ENCODE results near the gene RNASEH2B. TPM values are rescaled to one million over a fixed set of nuclear protein-coding genes. Genes with fewer than 3 reads are reported as not detected.

RNASEH2B gene
- total and polyA plus RNA-seq, 2 of the 8 experiments (the other 6 are each of a cell fraction or from before 2014, with no cell fraction given) = 19.3 to 43.9 TPM

- Histone ChIP-seq H3K4ac (replicated peaks; ENCODE audit: insufficient read length, low read depth, low read length) (no peak overlapping the region), H3K23ac (ENCODE audit: insufficient read length) (no peak overlapping the region), H3K9me3 (ENCODE audit: insufficient read depth in 2 of 2, low read depth in 1 of 2, low read length in 1 of 2) (no peaks in the 10 kb centered on the region), H2AFZ (ENCODE audit: low read length) (no peak overlapping the region), H3K4me3 (ENCODE audit: extremely low read depth in 1 of 4, insufficient read depth in 2 of 4, low read depth in 3 of 4, low read length in 4 of 4) (no peak overlapping the region), H3K14ac (ENCODE audit: insufficient read length) (no peak overlapping the region), H3K27ac (ENCODE audit: low read depth, low read length) (no peak overlapping the region), H2BK15ac (ENCODE audit: low read length) (no peak overlapping the region), H2BK5ac (ENCODE audit: low read depth, low read length) (no peak overlapping the region), H4K20me1 (replicated peaks in 1 of 2; ENCODE audit: control insufficient read depth in 1 of 2, insufficient read depth in 2 of 2, low read length in 2 of 2) (no peaks in the 10 kb centered on the region), H3K9ac (replicated peaks in 1 of 4; ENCODE audit: extremely low read depth in 1 of 4, low read depth in 3 of 4, low read length in 3 of 4) (no peak overlapping the region), H4K91ac (replicated peaks; ENCODE audit: insufficient read length, low read length) (no peak overlapping the region), H3K4me1 (replicated peaks in 1 of 4; ENCODE audit: control insufficient read depth in 3 of 4, insufficient read depth in 4 of 4, low read length in 3 of 4) (peaks cover 8 to 21% (median 15%) of the 10 kb centered on the region in 4 experiments; a peak in 6 of 7 replicates), H3K36me3 (ENCODE audit: control insufficient read depth in 2 of 4, insufficient read depth in 4 of 4, low read length in 3 of 4) (no peaks in the 10 kb centered on the region), H3K18ac (ENCODE audit: extremely low read depth, low read length) (no peak overlapping the region), H3K4me2 (ENCODE audit: insufficient read depth in 1 of 2, low read depth in 2 of 2, low read length in 2 of 2) (no peak overlapping the region), H2BK20ac (ENCODE audit: low read length) (no peak overlapping the region), H3K79me2 (ENCODE audit: control insufficient read depth in 1 of 2, insufficient read depth in 2 of 2, low read length in 2 of 2) (peaks cover 0 to 74% of the 10 kb centered on the region in 2 experiments; a peak in 3 of 4 replicates), H3K79me1 (ENCODE audit: low read depth, low read length) (peaks cover 5% of the 10 kb centered on the region), H3K27me3 (replicated peaks in 1 of 4; ENCODE audit: control insufficient read depth in 3 of 4, extremely low read depth in 1 of 4, insufficient read depth in 3 of 4, low read length in 3 of 4) (no peaks in the 10 kb centered on the region), H3K56ac (replicated peaks; ENCODE audit: insufficient read length, low read depth, low read length) (no peak overlapping the region), H3K23me2 (ENCODE audit: low read depth, low read length) (peaks cover 9% of the 10 kb centered on the region; the same call in 1 of the 2 replicates), H2BK120ac (replicated peaks; ENCODE audit: low read depth, low read length) (no peak overlapping the region), H4K5ac (ENCODE audit: insufficient read length, low read depth, low read length) (no peak overlapping the region), H2AK5ac (ENCODE audit: low read depth, low read length) (no peak overlapping the region), H4K8ac (ENCODE audit: extremely low read depth, insufficient read depth, low read length) (no peak overlapping the region), H2BK12ac (ENCODE audit: low read depth, low read length) (no peak overlapping the region)
- WGBS, 2 experiments (ENCODE audit: extremely low coverage in 1 of 2, insufficient coverage in 1 of 2, insufficient read length in 1 of 2, insufficient replicate concordance in 2 of 2, low coverage in 1 of 2, low lambda C conversion rate in 2 of 2, missing lambda C conversion rate in 1 of 2) = 91% methylated on average over 9 of the region's 9 CpGs; no CpG with 5 or more reads in 1 of the 2 experiments
- ChIA-PET CTCF (ENCODE audit: partially characterized antibody) (interaction anchor here (0.5 to 1.5 kb wide), 5 partner anchors 13 to 493 kb away, joined by 3 to 6 read pairs (median 4); no protein-coding TSS in a partner anchor), POLR2A (ENCODE audit: partially characterized antibody) (no interaction called here)
- no peak for DNase-seq (ENCODE audit: low read depth in 1 of 2, low spot score in 2 of 2)
- FAIRE-seq = no peak
- TF ChIP-seq EZH2 (IDR thresholded peaks at IDR 0.05; ENCODE audit: low read depth, low read length, severe bottlenecking) = no peak
- no peak for TF ChIP-seq RFX5 (IDR thresholded peaks at IDR 0.05; ENCODE audit: borderline replicate concordance, low read depth, low read length)
- no peak for TF ChIP-seq GABPA (IDR thresholded peaks at IDR 0.05; ENCODE audit: borderline replicate concordance, insufficient read depth, low read length)
- TF ChIP-seq BACH1 (IDR thresholded peaks at IDR 0.05; ENCODE audit: low read length) = no peak
- no peak for TF ChIP-seq RXRA (IDR thresholded peaks at IDR 0.05; ENCODE audit: insufficient read depth, low read depth, low read length)
- TF ChIP-seq USF2 (IDR thresholded peaks at IDR 0.05; ENCODE audit: low read length) = no peak
- TF ChIP-seq, protein P1, sequence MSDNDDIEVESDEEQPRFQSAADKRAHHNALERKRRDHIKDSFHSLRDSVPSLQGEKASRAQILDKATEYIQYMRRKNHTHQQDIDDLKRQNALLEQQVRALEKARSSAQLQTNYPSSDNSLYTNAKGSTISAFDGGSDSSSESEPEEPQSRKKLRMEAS (IDR thresholded peaks at IDR 0.05) = no peak
- no peak for TF ChIP-seq SP2 (IDR thresholded peaks at IDR 0.05; ENCODE audit: low read length)
- no peak for TF ChIP-seq HDAC6 (IDR thresholded peaks at IDR 0.05; ENCODE audit: low read depth, low read length)
- TF ChIP-seq PHF8 (conservative IDR thresholded peaks at IDR 0.05; ENCODE audit: low read depth, low read length) = no peak
- TF ChIP-seq SP1 (IDR thresholded peaks at IDR 0.05; ENCODE audit: low read depth, low read length) = no peak
- no peak for TF ChIP-seq RAD21 (IDR thresholded peaks at IDR 0.05 in 1 of 2, conservative IDR thresholded peaks at IDR 0.05 in 1 of 2; ENCODE audit: low read depth in 2 of 2, low read length in 2 of 2)
These were observed 4.6 kb downstream of the RNASEH2B start for GRCh38 chr13:50914176-50914700.

Data from H1 (cell line).